GM19438 (cell line): Measurements from ENCODE around the gene LDLRAD4.
"Not testable (repeated sequence)": the region's sequence is repeated elsewhere in the genome, so short reads cannot be mapped to it uniquely, and the experiment has no call there.

Experiments used
- ATAC-seq: cut with Tn5 transposase; IDR thresholded peaks from one replicate; pipeline ENCODE4 v1.9.1; 2021; ENCODE audit warnings: low read depth; ENCODE audit not compliant: unreplicated experiment

Gene LDLRAD4

GRCh38 chr18:13320891-13321425 is 102.4 kb downstream of the LDLRAD4 start:
- no peak for ATAC-seq

- ATAC-seq: no peak
Observed at GRCh38 chr18:13321923-13322322, 103.4 kb downstream of the LDLRAD4 start.

GRCh38 chr18:13323186-13323585 is 104.6 kb downstream of the LDLRAD4 start:
- no peak for ATAC-seq

- no peak for ATAC-seq
Observed at GRCh38 chr18:13324880-13325279, 106.3 kb downstream of the LDLRAD4 start.

GRCh38 chr18:13328213-13328612 is 109.7 kb downstream of the LDLRAD4 start:
- no peak for ATAC-seq

GRCh38 chr18:13330996-13331395 is 112.4 kb downstream of the LDLRAD4 start:
- ATAC-seq: no peak

- no peak for ATAC-seq
Observed at GRCh38 chr18:13331846-13332245, 113.3 kb downstream of the LDLRAD4 start.

- no peak for ATAC-seq
Observed at GRCh38 chr18:13332874-13333273, 114.3 kb downstream of the LDLRAD4 start.

- no peak for ATAC-seq
Observed at GRCh38 chr18:13335903-13336302, 117.3 kb downstream of the LDLRAD4 start.

- ATAC-seq: no peak
Observed at GRCh38 chr18:13336841-13337240, 118.3 kb downstream of the LDLRAD4 start.

GRCh38 chr18:13337369-13337768 is 118.8 kb downstream of the LDLRAD4 start:
- ATAC-seq: no peak

GRCh38 chr18:13338318-13338717 is 119.8 kb downstream of the LDLRAD4 start:
- no peak for ATAC-seq

- no peak for ATAC-seq
Observed at GRCh38 chr18:13339653-13340052, 121.1 kb downstream of the LDLRAD4 start.

GRCh38 chr18:13346449-13346848 is 127.9 kb downstream of the LDLRAD4 start:
- ATAC-seq: not testable (repeated sequence)

GRCh38 chr18:13353084-13353823 is 134.7 kb downstream of the LDLRAD4 start:
- ATAC-seq: no peak

- ATAC-seq: no peak
Observed at GRCh38 chr18:13354402-13354801, 135.8 kb downstream of the LDLRAD4 start.

GRCh38 chr18:13356032-13356431 is 137.5 kb downstream of the LDLRAD4 start:
- ATAC-seq: no peak

GRCh38 chr18:13357289-13357688 is 138.7 kb downstream of the LDLRAD4 start:
- no peak for ATAC-seq

- no peak for ATAC-seq
Observed at GRCh38 chr18:13359210-13359609, 140.7 kb downstream of the LDLRAD4 start.

GRCh38 chr18:13361431-13361830 is 142.9 kb downstream of the LDLRAD4 start:
- no peak for ATAC-seq

GRCh38 chr18:13362051-13362450 is 143.5 kb downstream of the LDLRAD4 start:
- ATAC-seq: no peak

GRCh38 chr18:13362607-13363006 is 144.0 kb downstream of the LDLRAD4 start:
- no peak for ATAC-seq
